GM21717 (cell line): ENCODE data around the gene WDR1.

ENCODE experiments used
- ATAC-seq: cut with Tn5 transposase; IDR thresholded peaks from one replicate; pipeline ENCODE4 v1.9.1; 2021; ENCODE audit warnings: mild to moderate bottlenecking, moderate library complexity; ENCODE audit not compliant: unreplicated experiment

The WDR1 gene

GRCh38 chr4:10050261-10050661 is 66.3 kb downstream of the WDR1 start:
- no peak for ATAC-seq

GRCh38 chr4:10048941-10049697 is 67.5 kb downstream of the WDR1 start:
- no peak for ATAC-seq

- ATAC-seq, result no peak
Measured at GRCh38 chr4:10047967-10048366, 68.6 kb downstream of the WDR1 start.

GRCh38 chr4:10046471-10046870 is 70.1 kb downstream of the WDR1 start:
- no peak for ATAC-seq

GRCh38 chr4:10045481-10045880 is 71.1 kb downstream of the WDR1 start:
- ATAC-seq, result no peak

GRCh38 chr4:10041036-10041435 is 75.6 kb downstream of the WDR1 start:
- no peak for ATAC-seq

- ATAC-seq, result no peak
Measured at GRCh38 chr4:10040049-10040892, 76.3 kb downstream of the WDR1 start.

- no peak for ATAC-seq
Measured at GRCh38 chr4:10036807-10037342, 79.7 kb downstream of the WDR1 start.

- ATAC-seq, result no peak
Measured at GRCh38 chr4:10035130-10035529, 81.5 kb downstream of the WDR1 start.

- ATAC-seq, result no peak
Measured at GRCh38 chr4:10034612-10035104, 81.9 kb downstream of the WDR1 start.

GRCh38 chr4:10034136-10034535 is 82.5 kb downstream of the WDR1 start:
- ATAC-seq, result no peak

- no peak for ATAC-seq
Measured at GRCh38 chr4:10033191-10033881, 83.3 kb downstream of the WDR1 start.

- no peak for ATAC-seq
Measured at GRCh38 chr4:10032625-10033024, 84.0 kb downstream of the WDR1 start.

- ATAC-seq, result no peak
Measured at GRCh38 chr4:10031668-10032590, 84.7 kb downstream of the WDR1 start.

GRCh38 chr4:10030972-10031667 is 85.5 kb downstream of the WDR1 start:
- ATAC-seq, result no peak

- no peak for ATAC-seq
Measured at GRCh38 chr4:10029403-10029802, 87.2 kb downstream of the WDR1 start.

- no peak for ATAC-seq
Measured at GRCh38 chr4:10028910-10029309, 87.7 kb downstream of the WDR1 start.

GRCh38 chr4:10026485-10026884 is 90.1 kb downstream of the WDR1 start:
- ATAC-seq, result no peak

GRCh38 chr4:10025230-10025806 is 91.3 kb downstream of the WDR1 start:
- ATAC-seq, result no peak
